Cardiac muscle cell (in vitro differentiated cells and primary cell): ENCODE results near the gene FXYD7. TPM values are rescaled to one million over a fixed set of nuclear protein-coding genes. Genes with fewer than 3 reads are reported as not detected.

Experiments used
- DNase-seq, 2 donors: peaks; one replicate each; pipeline versions ENCODE4 v3.0.0 to v3.0.0-alpha.2; 2010 to 2017; ENCODE audit warnings: low read depth in 1 of 2, low spot score in 1 of 2
- H3K27ac ChIP-seq: fragments of 200-600 bp; sonication (generic); 2 replicates; pipeline ENCODE4 v1.5.1; 2016
- H3K27me3 ChIP-seq: fragments of 200-600 bp; sonication (generic); 2 replicates; pipeline ENCODE4 v1.6.0; 2016; ENCODE audit warnings: control low read depth
- H3K36me3 ChIP-seq: fragments of 200-600 bp; sonication (generic); 2 replicates; pipeline ENCODE4 v1.5.1; 2016; ENCODE audit warnings: control low read depth
- H3K4me1 ChIP-seq: fragments of 200-600 bp; sonication (generic); 2 replicates; pipeline ENCODE4 v1.8.1; 2017; ENCODE audit warnings: low read depth, mild to moderate bottlenecking, mixed run types
- H3K4me3 ChIP-seq: fragments of 200-600 bp; sonication (generic); 2 replicates; pipeline ENCODE4 v1.5.1; 2016; ENCODE audit warnings: mild to moderate bottlenecking
- H3K9me3 ChIP-seq: fragments of 200-600 bp; sonication (generic); 2 replicates; pipeline ENCODE4 v1.5.1; 2017; ENCODE audit warnings: low read depth, mild to moderate bottlenecking, control low read depth
- polyA plus RNA-seq: library from polyadenylated mRNA; unstranded; fragments of >200 nt; fragmentation: Nextera tagmentation; extraction: Ambion mirVana; gene quantifications from 2 replicates; pipeline ENCODE4 v1.2.1, GENCODE V29; 2016
- total RNA-seq: library from RNA; depleted of rRNA; stranded (reverse); fragments of >200 nt; gene quantifications from 2 replicates; pipeline ENCODE4 v1.2.3, GENCODE V29; 2016
- TF ChIP-seq, protein P1 (sequence below): IDR thresholded peaks from 2 replicates; pipeline ENCODE4 v1.5.1; 2012; ENCODE audit warnings: low read depth, mild to moderate bottlenecking, low read length

FXYD7 gene
- total and polyA plus RNA-seq, 2 experiments from 2014 or later = 2.6 to 3.5 TPM

DNA sequence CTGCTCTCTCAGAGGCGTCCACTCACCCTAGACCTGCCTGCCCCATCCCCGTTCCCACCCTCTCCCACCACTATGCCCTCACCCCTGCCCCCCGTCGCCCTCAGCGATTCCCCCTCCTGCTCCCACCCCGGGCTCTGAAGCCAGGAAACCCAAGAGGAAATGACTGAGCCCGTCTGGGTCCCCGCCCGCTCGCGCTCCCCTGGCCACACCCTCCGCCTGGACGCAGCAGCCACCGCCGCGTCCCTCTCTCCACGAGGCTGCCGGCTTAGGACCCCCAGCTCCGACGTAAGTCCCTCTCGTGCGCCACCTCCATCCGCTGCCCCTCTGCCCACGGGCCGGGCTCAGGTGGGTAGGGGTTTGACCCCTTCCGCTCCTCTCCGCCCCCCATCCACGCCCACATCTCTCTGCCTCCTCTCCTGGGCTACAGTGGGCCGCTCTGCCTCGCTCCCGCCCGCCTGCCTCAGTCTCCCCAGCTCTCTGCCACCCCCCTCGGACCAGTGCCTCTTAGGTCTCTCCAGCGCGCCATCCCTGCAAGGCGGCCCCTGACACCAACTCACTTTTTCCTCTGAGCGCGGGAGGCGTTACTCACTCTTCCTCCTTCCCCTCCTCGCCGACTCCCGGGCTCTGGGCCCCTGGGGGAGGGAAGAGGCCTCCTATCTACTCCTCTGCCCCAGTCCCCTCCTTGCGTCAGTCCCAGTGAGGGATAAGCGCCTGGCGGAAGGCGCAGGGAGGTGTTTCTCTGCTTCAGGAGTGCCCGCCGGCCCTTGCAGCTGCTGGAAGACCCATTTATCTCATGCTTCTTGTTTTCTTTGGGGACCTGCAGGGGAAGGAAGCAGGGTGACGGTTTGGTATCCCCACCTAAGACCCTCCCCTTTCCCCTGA lies 11.7 kb downstream of the FXYD7 start, which contains the start of gene FXYD5:
Gene FXYD5, plus strand, starts transcription at position 211 of the 882 bp plus-strand sequence. CDS start 816 bp downstream, outside the sequence.
- TF ChIP-seq, protein P1, sequence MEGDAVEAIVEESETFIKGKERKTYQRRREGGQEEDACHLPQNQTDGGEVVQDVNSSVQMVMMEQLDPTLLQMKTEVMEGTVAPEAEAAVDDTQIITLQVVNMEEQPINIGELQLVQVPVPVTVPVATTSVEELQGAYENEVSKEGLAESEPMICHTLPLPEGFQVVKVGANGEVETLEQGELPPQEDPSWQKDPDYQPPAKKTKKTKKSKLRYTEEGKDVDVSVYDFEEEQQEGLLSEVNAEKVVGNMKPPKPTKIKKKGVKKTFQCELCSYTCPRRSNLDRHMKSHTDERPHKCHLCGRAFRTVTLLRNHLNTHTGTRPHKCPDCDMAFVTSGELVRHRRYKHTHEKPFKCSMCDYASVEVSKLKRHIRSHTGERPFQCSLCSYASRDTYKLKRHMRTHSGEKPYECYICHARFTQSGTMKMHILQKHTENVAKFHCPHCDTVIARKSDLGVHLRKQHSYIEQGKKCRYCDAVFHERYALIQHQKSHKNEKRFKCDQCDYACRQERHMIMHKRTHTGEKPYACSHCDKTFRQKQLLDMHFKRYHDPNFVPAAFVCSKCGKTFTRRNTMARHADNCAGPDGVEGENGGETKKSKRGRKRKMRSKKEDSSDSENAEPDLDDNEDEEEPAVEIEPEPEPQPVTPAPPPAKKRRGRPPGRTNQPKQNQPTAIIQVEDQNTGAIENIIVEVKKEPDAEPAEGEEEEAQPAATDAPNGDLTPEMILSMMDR = peak; percentile 15
- H3K27me3 ChIP-seq = peaks cover 27% of the 10 kb centered on the region
- DNase-seq = peak in 1 of 2 donors; percentile 88
- no peaks in the 10 kb centered on the region for H3K36me3 ChIP-seq
- H3K4me3 ChIP-seq = peak within 1 kb of the TSS; percentile 39
- H3K27ac ChIP-seq = no peak within 1 kb of the TSS
- peaks cover 6% of the 10 kb centered on the region for H3K4me1 ChIP-seq
- no peaks in the 10 kb centered on the region for H3K9me3 ChIP-seq

DNA sequence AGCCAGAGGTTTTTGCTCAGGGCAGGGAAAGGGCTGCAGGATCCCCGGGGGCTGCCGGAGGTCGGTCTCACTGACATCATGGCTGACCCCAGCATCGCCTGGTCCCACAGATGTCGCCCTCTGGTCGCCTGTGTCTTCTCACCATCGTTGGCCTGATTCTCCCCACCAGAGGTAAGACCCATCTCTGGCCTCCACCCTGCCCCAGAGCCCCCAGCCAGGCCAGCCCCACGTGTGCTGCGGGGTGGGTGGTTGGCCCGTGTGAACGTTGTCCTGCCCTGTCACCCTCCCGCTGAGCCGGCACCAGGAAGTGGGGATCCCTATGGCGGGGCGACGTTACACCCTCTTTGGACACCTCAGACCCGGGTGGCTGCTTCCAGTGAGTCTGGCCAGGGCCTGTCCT lies 12.4 kb downstream of the FXYD7 start:
- no peaks in the 10 kb centered on the region for H3K36me3 ChIP-seq
- no peaks in the 10 kb centered on the region for H3K9me3 ChIP-seq
- H3K4me3 ChIP-seq = peak overlapping the region; percentile 39
- TF ChIP-seq, protein P1 = no peak
- no peak overlapping the region for H3K27ac ChIP-seq
- H3K27me3 ChIP-seq = peaks cover 27% of the 10 kb centered on the region
- no peak for DNase-seq
- peaks cover 6% of the 10 kb centered on the region for H3K4me1 ChIP-seq

DNA sequence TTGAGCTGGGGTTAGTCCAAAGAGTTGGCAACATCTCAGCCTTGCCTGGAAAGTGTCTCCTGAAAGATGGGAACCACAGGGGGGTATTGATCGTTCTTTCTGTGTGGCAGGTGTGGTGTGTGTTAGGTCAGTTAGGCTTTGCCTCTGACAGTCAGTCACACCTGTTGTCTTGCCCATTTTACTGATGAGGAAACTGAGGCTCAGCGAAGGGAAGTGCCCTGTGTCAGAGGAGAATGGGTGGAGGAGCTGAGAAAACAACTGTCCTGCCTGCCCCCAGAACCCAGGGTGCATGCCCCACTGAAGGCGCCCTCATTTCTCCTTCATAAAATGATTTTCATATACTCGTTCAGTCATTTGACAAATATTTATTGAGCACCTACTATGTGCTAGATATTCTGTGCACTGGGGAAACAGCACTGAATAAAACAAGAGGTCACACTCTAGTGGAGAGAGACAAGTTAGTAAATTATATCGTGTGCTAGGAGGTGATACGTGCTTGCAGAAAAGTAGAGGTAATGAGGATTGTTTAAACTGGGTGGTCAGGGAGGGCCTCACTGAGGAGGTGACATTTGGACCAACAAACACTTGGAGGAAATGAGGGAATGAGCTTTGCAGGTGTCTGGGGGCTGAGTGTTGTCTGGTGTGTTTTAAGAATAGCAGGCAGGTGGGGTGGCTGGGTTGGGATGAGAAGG lies 13.1 kb downstream of the FXYD7 start:
- Histone ChIP-seq H3K4me3 (no peak overlapping the region), H3K27me3 (peaks cover 27% of the 10 kb centered on the region), H3K9me3 (no peaks in the 10 kb centered on the region), H3K27ac (no peak overlapping the region), H3K36me3 (no peaks in the 10 kb centered on the region), H3K4me1 (peaks cover 6% of the 10 kb centered on the region)
- DNase-seq = no peak
- TF ChIP-seq, protein P1 = no peak

DNA sequence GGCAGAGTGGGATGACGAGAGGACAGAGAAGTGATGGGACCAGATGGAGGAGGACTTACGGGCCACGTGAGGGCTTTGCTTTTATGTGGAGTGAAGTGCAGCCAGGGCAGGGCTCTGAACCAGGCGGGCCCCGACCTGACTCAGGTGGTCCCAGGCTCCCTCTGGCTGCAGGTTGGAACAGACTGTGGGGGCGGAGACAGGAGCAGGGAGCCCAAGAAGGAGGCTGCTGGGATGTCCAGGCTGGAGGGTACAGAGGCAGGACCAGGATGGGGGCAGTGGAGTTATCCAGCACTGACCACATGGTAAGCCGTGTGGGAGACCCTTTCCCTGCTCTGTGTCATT lies 13.6 kb downstream of the FXYD7 start:
- no peaks in the 10 kb centered on the region for H3K36me3 ChIP-seq
- H3K27me3 ChIP-seq = peaks cover 27% of the 10 kb centered on the region
- no peak for DNase-seq
- TF ChIP-seq, protein P1 = no peak
- no peak overlapping the region for H3K27ac ChIP-seq
- H3K4me1 ChIP-seq = peaks cover 6% of the 10 kb centered on the region
- H3K4me3 ChIP-seq = no peak overlapping the region
- H3K9me3 ChIP-seq = no peaks in the 10 kb centered on the region

DNA sequence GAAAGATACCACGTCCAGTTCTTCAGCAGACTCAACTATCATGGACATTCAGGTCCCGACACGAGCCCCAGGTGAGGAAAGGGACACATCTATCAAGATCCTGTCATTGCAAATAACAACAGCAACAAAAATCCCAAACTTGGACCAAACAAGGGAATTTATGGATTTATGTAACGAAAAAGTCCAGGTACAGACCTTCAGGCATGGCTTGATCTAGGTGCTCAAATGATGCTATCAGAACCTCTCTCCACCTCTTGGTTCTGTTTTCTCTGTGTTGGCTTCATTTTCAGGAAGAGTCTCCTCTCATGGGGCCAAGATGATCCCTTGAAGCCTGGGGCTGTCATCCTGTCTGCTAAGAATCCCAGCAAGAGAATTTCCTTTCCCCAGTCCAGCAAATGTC lies 14.4 kb downstream of the FXYD7 start:
- H3K27ac ChIP-seq = no peak overlapping the region
- H3K4me1 ChIP-seq = peaks cover 6% of the 10 kb centered on the region
- TF ChIP-seq, protein P1 = no peak
- peaks cover 26% of the 10 kb centered on the region for H3K27me3 ChIP-seq
- no peak overlapping the region for H3K4me3 ChIP-seq
- H3K36me3 ChIP-seq = no peaks in the 10 kb centered on the region
- DNase-seq = no peak
- H3K9me3 ChIP-seq = no peaks in the 10 kb centered on the region
